ENCODE measurements around the gene FNBP1L.

FNBP1L gene

DNA sequence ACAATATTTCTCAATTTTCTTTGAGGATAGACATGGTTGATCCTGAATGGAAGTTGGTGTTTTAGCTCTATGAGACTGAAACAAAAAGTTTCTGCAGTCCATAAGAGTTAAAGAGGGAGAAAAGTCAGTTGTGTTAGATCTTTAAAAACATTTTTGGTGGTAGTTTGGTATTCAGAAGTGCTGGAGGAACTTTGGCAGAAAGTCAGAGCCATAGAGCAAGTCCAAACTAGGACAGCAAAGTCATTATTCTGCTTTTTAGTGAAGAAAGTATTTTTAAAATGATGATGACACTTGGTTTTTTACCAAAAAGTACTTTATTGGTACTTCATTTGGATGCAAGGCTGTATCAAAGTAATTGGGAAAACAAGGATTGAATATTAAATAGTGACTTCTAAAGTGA lies 41.8 kb downstream of the FNBP1L start:
- H4K20me1 ChIP-seq (ENCODE audit: insufficient read depth, low read length, poor library complexity, severe bottlenecking), result no peaks in the 10 kb centered on the region
- no peaks in the 10 kb centered on the region for H3F3A ChIP-seq (ENCODE audit: low read depth)
- H3K36me3 ChIP-seq (ENCODE audit: insufficient read depth, low read length), result no peaks in the 10 kb centered on the region
- no peak overlapping the region for H3K4me2 ChIP-seq (ENCODE audit: low read depth, low read length, poor library complexity, severe bottlenecking)
- H3K9me3 ChIP-seq (ENCODE audit: insufficient read depth, low read depth, low read length), result no peaks in the 10 kb centered on the region
- H3K4me3 ChIP-seq (ENCODE audit: low read length, poor library complexity, severe bottlenecking), result no peak overlapping the region
- no peak overlapping the region for H3K9ac ChIP-seq (ENCODE audit: low read depth, low read length, poor library complexity, severe bottlenecking)
- no peaks in the 10 kb centered on the region for H3K9me2 ChIP-seq (replicated peaks; ENCODE audit: low read depth, low read length)
- H3K27me3 ChIP-seq (ENCODE audit: insufficient read depth, low read length, poor library complexity, severe bottlenecking), result no peaks in the 10 kb centered on the region
- H3K4me1 ChIP-seq (ENCODE audit: insufficient read depth, low read length, poor library complexity, severe bottlenecking), result no peaks in the 10 kb centered on the region
- no peak overlapping the region for H2AFZ ChIP-seq (ENCODE audit: low read length)
- H3K79me2 ChIP-seq (ENCODE audit: insufficient read depth, low read length), result peaks cover 9% of the 10 kb centered on the region
- TF ChIP-seq EZH2phosphoT487 (IDR thresholded peaks at IDR 0.05; ENCODE audit: borderline replicate concordance), result no peak
- TF ChIP-seq CTCF (conservative IDR thresholded peaks at IDR 0.05; ENCODE audit: low read length), result no peak

DNA sequence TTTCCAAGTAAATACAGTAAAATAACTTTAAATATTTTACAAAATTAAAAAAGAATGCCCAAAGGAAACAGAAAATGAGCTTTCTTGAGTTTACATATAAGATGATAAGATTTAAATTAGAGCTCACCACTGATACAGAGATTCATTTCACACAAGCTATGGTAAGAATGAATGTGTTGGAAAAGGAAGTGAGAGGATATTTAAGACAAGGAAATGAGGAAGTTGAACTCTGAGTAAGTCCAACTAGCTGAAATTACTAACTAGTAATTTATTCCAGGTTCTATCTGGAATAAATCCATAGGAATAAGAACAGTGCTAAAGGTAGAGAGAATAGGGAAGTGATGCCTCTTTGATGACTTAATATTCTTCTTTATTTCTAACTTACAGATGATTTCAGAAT lies 42.4 kb downstream of the FNBP1L start:
- TF ChIP-seq EZH2phosphoT487 (IDR thresholded peaks at IDR 0.05; ENCODE audit: borderline replicate concordance) (no peak), CTCF (conservative IDR thresholded peaks at IDR 0.05; ENCODE audit: low read length) (no peak)
- Histone ChIP-seq H3K79me2 (ENCODE audit: insufficient read depth, low read length) (peaks cover 9% of the 10 kb centered on the region), H3K27me3 (ENCODE audit: insufficient read depth, low read length, poor library complexity, severe bottlenecking) (no peaks in the 10 kb centered on the region)

GRCh38 chr1:93495911-93496310 lies 48.0 kb downstream of the FNBP1L start:
- no peak overlapping the region for H2AFZ ChIP-seq (ENCODE audit: low read length)
- no peaks in the 10 kb centered on the region for H4K20me1 ChIP-seq (ENCODE audit: insufficient read depth, low read length, poor library complexity, severe bottlenecking)
- H3K9ac ChIP-seq (ENCODE audit: low read depth, low read length, poor library complexity, severe bottlenecking), result no peak overlapping the region
- no peaks in the 10 kb centered on the region for H3K9me3 ChIP-seq (ENCODE audit: insufficient read depth, low read depth, low read length)
- H3K27me3 ChIP-seq (ENCODE audit: insufficient read depth, low read length, poor library complexity, severe bottlenecking), result no peaks in the 10 kb centered on the region
- no peak for TF ChIP-seq CTCF (conservative IDR thresholded peaks at IDR 0.05; ENCODE audit: low read length)
- TF ChIP-seq EZH2phosphoT487 (IDR thresholded peaks at IDR 0.05; ENCODE audit: borderline replicate concordance), result no peak
- 0 out of 2 replicates have a peak, but pooled peaks cover 6% of the 10 kb centered on the region for H3K79me2 ChIP-seq (ENCODE audit: insufficient read depth, low read length)
- H3K4me3 ChIP-seq (ENCODE audit: low read length, poor library complexity, severe bottlenecking), result no peak overlapping the region
- no peaks in the 10 kb centered on the region for H3K4me1 ChIP-seq (ENCODE audit: insufficient read depth, low read length, poor library complexity, severe bottlenecking)
- no peaks in the 10 kb centered on the region for H3F3A ChIP-seq (ENCODE audit: low read depth)
- H3K9me2 ChIP-seq (replicated peaks; ENCODE audit: low read depth, low read length), result no peaks in the 10 kb centered on the region
- no peaks in the 10 kb centered on the region for H3K36me3 ChIP-seq (ENCODE audit: insufficient read depth, low read length)
- no peak overlapping the region for H3K4me2 ChIP-seq (ENCODE audit: low read depth, low read length, poor library complexity, severe bottlenecking)

More for the DNA sequence above, 42.4 kb downstream of the FNBP1L start:
- H3K4me1 ChIP-seq (ENCODE audit: insufficient read depth, low read length, poor library complexity, severe bottlenecking), result no peaks in the 10 kb centered on the region
- no peaks in the 10 kb centered on the region for H3K36me3 ChIP-seq (ENCODE audit: insufficient read depth, low read length)
- H3K9me2 ChIP-seq (replicated peaks; ENCODE audit: low read depth, low read length), result no peaks in the 10 kb centered on the region
- no peak overlapping the region for H2AFZ ChIP-seq (ENCODE audit: low read length)
- H3K4me3 ChIP-seq (ENCODE audit: low read length, poor library complexity, severe bottlenecking), result no peak overlapping the region
- no peaks in the 10 kb centered on the region for H4K20me1 ChIP-seq (ENCODE audit: insufficient read depth, low read length, poor library complexity, severe bottlenecking)
- H3F3A ChIP-seq (ENCODE audit: low read depth), result no peaks in the 10 kb centered on the region
- H3K9ac ChIP-seq (ENCODE audit: low read depth, low read length, poor library complexity, severe bottlenecking), result no peak overlapping the region
- no peak overlapping the region for H3K4me2 ChIP-seq (ENCODE audit: low read depth, low read length, poor library complexity, severe bottlenecking)
- no peaks in the 10 kb centered on the region for H3K9me3 ChIP-seq (ENCODE audit: insufficient read depth, low read depth, low read length)

Data from Loucy (cell line).